Endothelial cell of umbilical vein (primary cell): ENCODE results near the gene LTBP1. TPM values are rescaled to one million over a fixed set of nuclear protein-coding genes. Genes with fewer than 3 reads are reported as not detected.
"Not testable (repeated sequence)": the region's sequence is repeated elsewhere in the genome, so short reads cannot be mapped to it uniquely, and the experiment has no call there.

Experiments used
- BruUV-seq: library from RNA; stranded (reverse); fragments of 400-500 nt; replicated peaks from 2 replicates; lab custom pipeline; 2021; lab: Mats Ljungman, UMichigan
- CTCF ChIA-PET: fragments of 300-600, 350-600 bp; sonication (Branson Sonifier 250); formaldehyde crosslinking; loops from one replicate; lab custom pipeline; 2021; ENCODE audit warnings: antibody characterized with exemption, inconsistent platforms; lab: Charles Lee
- POLR2A ChIA-PET: fragments of 300-600, 350-600 bp; sonication (Branson Sonifier 250); formaldehyde crosslinking; loops from one replicate; lab custom pipeline; 2021; ENCODE audit warnings: antibody characterized with exemption, inconsistent platforms; lab: Charles Lee
- DNase-seq: peaks from one replicate; pipeline ENCODE4 v3.0.0-alpha.2; 2011; ENCODE audit warnings: low read depth, low spot score
- FAIRE-seq: peaks from 2 replicates; lab custom pipeline; 2011; peaks lifted over from hg19 to GRCh38; lab: Jason Lieb, UNC
- H2AFZ ChIP-seq: 2 replicates; pipeline ENCODE4 v1.6.0; 2012; ENCODE audit warnings: low read depth, low read length, control low read depth, inconsistent platforms
- H3K27ac ChIP-seq: 2 replicates; pipeline ENCODE4 v1.5.1; 2011; ENCODE audit warnings: low read depth, mild to moderate bottlenecking, control low read depth, low read length, moderate library complexity; ENCODE audit not compliant: insufficient read depth
- H3K27me3 ChIP-seq, 2 experiments: 2 replicates each; pipeline versions ENCODE4 v1.6.0 to v1.6.1; 2011; ENCODE audit warnings: low read length in 2 of 2, mixed read lengths in 1 of 2; ENCODE audit not compliant: control insufficient read depth in 2 of 2, insufficient read depth in 2 of 2
- H3K36me3 ChIP-seq, 2 experiments: 2 replicates in 1 of 2; 3 replicates in 1 of 2; pipeline ENCODE4 v1.5.1; 2011; ENCODE audit warnings: low read length in 2 of 2, mild to moderate bottlenecking in 1 of 2, moderate library complexity in 1 of 2; ENCODE audit not compliant: control insufficient read depth in 2 of 2, insufficient read depth in 2 of 2; ENCODE audit errors: extremely low read depth in 1 of 2
- H3K4me1 ChIP-seq: 3 replicates; pipeline ENCODE4 v1.5.1; 2011; ENCODE audit warnings: mild to moderate bottlenecking, low read length; ENCODE audit not compliant: control insufficient read depth, insufficient read depth; ENCODE audit errors: extremely low read depth
- H3K4me2 ChIP-seq: 2 replicates; pipeline ENCODE4 v1.6.1; 2011; ENCODE audit warnings: low read length, control low read depth, mixed read lengths; ENCODE audit not compliant: insufficient read depth
- H3K4me3 ChIP-seq, 3 experiments: fragments of 200-600 bp in 1 of 3; sonication (generic), shearing (Covaris generic) in 1 of 3; replicated peaks in 1 of 3; 2 replicates each; pipeline ENCODE4 v1.5.1; 2011 to 2016; ENCODE audit warnings: control low read depth in 3 of 3, low read length in 3 of 3, mild to moderate bottlenecking in 2 of 3, inconsistent platforms in 1 of 3, low read depth in 1 of 3, moderate library complexity in 1 of 3; ENCODE audit not compliant: insufficient read depth in 1 of 3
- H3K79me2 ChIP-seq: 2 replicates; pipeline ENCODE4 v1.6.0; 2012; ENCODE audit warnings: low read length, inconsistent platforms; ENCODE audit not compliant: control insufficient read depth, insufficient read depth
- H3K9ac ChIP-seq: replicated peaks from 2 replicates; pipeline ENCODE3; 2011; ENCODE audit warnings: low read length, control low read depth; ENCODE audit not compliant: insufficient read depth; ENCODE audit errors: extremely low read depth
- H3K9me1 ChIP-seq: replicated peaks from 3 replicates; pipeline ENCODE4 v1.6.0; 2011; ENCODE audit warnings: mild to moderate bottlenecking, low read length; ENCODE audit not compliant: control insufficient read depth, insufficient read depth; ENCODE audit errors: extremely low read depth
- H3K9me3 ChIP-seq: replicated peaks from 2 replicates; pipeline ENCODE4 v1.5.1; 2012; ENCODE audit warnings: low read length, inconsistent platforms; ENCODE audit not compliant: control insufficient read depth, insufficient read depth
- H4K20me1 ChIP-seq: replicated peaks from 2 replicates; pipeline ENCODE3; 2011; ENCODE audit warnings: mild to moderate bottlenecking, low read length; ENCODE audit not compliant: control insufficient read depth, insufficient read depth; ENCODE audit errors: extremely low read depth
- EZH2 ChIP-seq: IDR thresholded peaks from 2 replicates; pipeline ENCODE4 v1.6.1; 2012; ENCODE audit warnings: borderline replicate concordance, low read depth, mild to moderate bottlenecking, moderate library complexity, low read length, inconsistent platforms; ENCODE audit not compliant: severe bottlenecking
- FOS ChIP-seq: IDR thresholded peaks from 2 replicates; pipeline ENCODE4 v1.6.1; 2011; ENCODE audit warnings: mild to moderate bottlenecking, low read length, moderate library complexity, borderline replicate concordance; ENCODE audit not compliant: insufficient read depth
- GATA2 ChIP-seq: IDR thresholded peaks from 2 replicates; pipeline ENCODE4 v1.7.0; 2011; ENCODE audit warnings: low read depth, mild to moderate bottlenecking, moderate library complexity, mixed read lengths, low read length; ENCODE audit not compliant: insufficient read length, insufficient read depth
- POLR2AphosphoS5 ChIP-seq: IDR thresholded peaks from 2 replicates; pipeline ENCODE4 v1.6.1; 2012; ENCODE audit warnings: low read depth, mild to moderate bottlenecking, control low read depth, low read length, moderate library complexity; ENCODE audit not compliant: insufficient read depth
- dilution Hi-C: fragments of 300-500 bp; cut with MboI; formaldehyde crosslinking; loops from one replicate; pipeline ENCODE4 v1.15.0; 2019; ENCODE audit warnings: low sequenced_read_pairs; ENCODE audit not compliant: extremely low pct_ligation_motif_present
- intact Hi-C: fragments of 100-400 bp; cut with micrococcal nuclease; formaldehyde crosslinking; loops from one replicate; pipeline ENCODE4 v1.10.0; 2022
- polyA plus RNA-seq, 4 experiments: library from polyadenylated mRNA; depleted of rRNA in 3 of 4; stranded (reverse) in 3 of 4; unstranded in 1 of 4; fragments of >200 nt; gene quantifications; 2 replicates each; pipeline versions ENCODE4 v1.2.1 to v1.2.3, GENCODE V29; 2011 to 2012; ENCODE audit warnings: missing spikeins in 1 of 4
- total RNA-seq: library from RNA; stranded (reverse); gene quantifications from 2 replicates; pipeline ENCODE4 v1.2.3, GENCODE V29; 2021
- TF ChIP-seq, protein P1 (sequence below), 2 donors: IDR thresholded peaks; 1 replicate in 1 of 2; 2 replicates in 1 of 2; pipeline ENCODE4 v1.5.1; 2011; ENCODE audit warnings: low read length in 2 of 2, mild to moderate bottlenecking in 2 of 2, moderate library complexity in 2 of 2, control low read depth in 1 of 2, inconsistent platforms in 1 of 2, low read depth in 1 of 2; ENCODE audit not compliant: insufficient read depth in 1 of 2; ENCODE audit errors: extremely low read depth in 1 of 2
- TF ChIP-seq, protein P2 (sequence below): IDR thresholded peaks from 2 replicates; pipeline ENCODE4 v1.6.1; 2011; ENCODE audit not compliant: insufficient read depth, insufficient read length

LTBP1 gene
- total and polyA plus RNA-seq, 2 donors (not counting 3 experiments of a cell fraction or from before 2014, with no cell fraction given): 57.4 to 68.2 TPM

DNA sequence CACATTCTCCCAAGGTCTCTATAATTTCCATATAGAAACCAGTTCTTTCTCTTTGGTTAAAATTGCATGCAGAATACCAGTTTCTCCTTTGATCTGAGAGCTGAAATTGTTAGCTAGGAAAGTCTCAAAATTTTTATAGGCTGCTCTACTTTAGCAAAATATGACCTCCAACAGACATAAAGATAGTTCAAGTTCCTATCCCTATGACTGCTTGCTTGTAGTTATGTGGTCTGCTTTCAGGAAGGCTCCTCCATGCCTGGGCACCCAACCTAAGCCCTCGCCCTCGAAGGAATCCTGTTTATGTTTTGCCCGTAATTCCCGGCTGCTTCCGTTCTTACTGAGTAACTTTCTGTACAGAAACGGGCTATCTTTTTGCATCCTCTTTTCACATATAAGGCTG is 28.0 kb upstream of the LTBP1 start:
- dilution Hi-C loops: no loop called here
- ChIA-PET POLR2A (no interaction called here), CTCF (no interaction called here)
- Histone ChIP-seq H2AFZ (no peak overlapping the region), H4K20me1 (no peaks in the 10 kb centered on the region), H3K4me3 (no peak overlapping the region), H3K36me3 (no peaks in the 10 kb centered on the region), H3K9me1 (no peaks in the 10 kb centered on the region), H3K27me3 (peaks cover 0 to 8% of the 10 kb centered on the region in 2 experiments), H3K4me2 (no peak overlapping the region), H3K4me1 (no peaks in the 10 kb centered on the region), H3K79me2 (no peaks in the 10 kb centered on the region), H3K27ac (no peak overlapping the region), H3K9me3 (no peaks in the 10 kb centered on the region), H3K9ac (no peak overlapping the region)
- no peak for FAIRE-seq
- intact Hi-C loops: no loop called here
- no peak for TF ChIP-seq POLR2AphosphoS5
- TF ChIP-seq FOS: no peak
- TF ChIP-seq, protein P1, sequence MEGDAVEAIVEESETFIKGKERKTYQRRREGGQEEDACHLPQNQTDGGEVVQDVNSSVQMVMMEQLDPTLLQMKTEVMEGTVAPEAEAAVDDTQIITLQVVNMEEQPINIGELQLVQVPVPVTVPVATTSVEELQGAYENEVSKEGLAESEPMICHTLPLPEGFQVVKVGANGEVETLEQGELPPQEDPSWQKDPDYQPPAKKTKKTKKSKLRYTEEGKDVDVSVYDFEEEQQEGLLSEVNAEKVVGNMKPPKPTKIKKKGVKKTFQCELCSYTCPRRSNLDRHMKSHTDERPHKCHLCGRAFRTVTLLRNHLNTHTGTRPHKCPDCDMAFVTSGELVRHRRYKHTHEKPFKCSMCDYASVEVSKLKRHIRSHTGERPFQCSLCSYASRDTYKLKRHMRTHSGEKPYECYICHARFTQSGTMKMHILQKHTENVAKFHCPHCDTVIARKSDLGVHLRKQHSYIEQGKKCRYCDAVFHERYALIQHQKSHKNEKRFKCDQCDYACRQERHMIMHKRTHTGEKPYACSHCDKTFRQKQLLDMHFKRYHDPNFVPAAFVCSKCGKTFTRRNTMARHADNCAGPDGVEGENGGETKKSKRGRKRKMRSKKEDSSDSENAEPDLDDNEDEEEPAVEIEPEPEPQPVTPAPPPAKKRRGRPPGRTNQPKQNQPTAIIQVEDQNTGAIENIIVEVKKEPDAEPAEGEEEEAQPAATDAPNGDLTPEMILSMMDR (IDR thresholded peaks at IDR 0.05; ENCODE audit: extremely low read depth in 1 of 2, insufficient read depth in 1 of 2, low read depth in 1 of 2, low read length in 2 of 2): no peak
- TF ChIP-seq, protein P2, sequence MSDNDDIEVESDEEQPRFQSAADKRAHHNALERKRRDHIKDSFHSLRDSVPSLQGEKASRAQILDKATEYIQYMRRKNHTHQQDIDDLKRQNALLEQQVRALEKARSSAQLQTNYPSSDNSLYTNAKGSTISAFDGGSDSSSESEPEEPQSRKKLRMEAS: no peak
- TF ChIP-seq GATA2: no peak
- TF ChIP-seq EZH2: no peak
- no peak for DNase-seq
- no TSS peak for BruUV-seq

DNA sequence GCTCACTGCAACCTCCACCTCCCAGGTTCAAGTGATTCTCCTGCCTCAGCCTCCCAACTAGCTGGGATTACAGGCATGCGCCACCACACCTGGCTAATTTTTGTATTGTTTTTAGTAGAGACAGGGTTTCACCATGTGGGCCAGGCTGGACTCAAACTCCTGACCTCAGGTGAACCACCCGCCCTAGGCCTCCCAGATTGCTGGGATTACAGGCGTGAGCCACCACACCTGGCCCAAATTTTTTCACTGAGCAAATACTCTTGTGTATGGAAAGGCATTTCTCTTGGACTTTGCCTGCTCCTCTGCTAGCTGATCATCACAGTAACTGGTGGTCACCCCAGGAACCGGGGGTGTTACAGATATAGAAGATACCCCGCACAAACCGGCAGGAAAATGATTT is 26.9 kb upstream of the LTBP1 start:
- H3K9ac ChIP-seq, H3K4me1 ChIP-seq, H3K36me3 ChIP-seq, DNase-seq, H3K9me3 ChIP-seq, H3K79me2 ChIP-seq, H3K27ac ChIP-seq, dilution Hi-C loops, FAIRE-seq, H2AFZ ChIP-seq, CTCF ChIA-PET, H3K9me1 ChIP-seq, H4K20me1 ChIP-seq, intact Hi-C loops, POLR2A ChIA-PET, H3K4me2 ChIP-seq, H3K4me3 ChIP-seq, BruUV-seq: not testable (repeated sequence)
- peaks cover 0 to 12% of the 10 kb centered on the region in 2 experiments for H3K27me3 ChIP-seq

DNA sequence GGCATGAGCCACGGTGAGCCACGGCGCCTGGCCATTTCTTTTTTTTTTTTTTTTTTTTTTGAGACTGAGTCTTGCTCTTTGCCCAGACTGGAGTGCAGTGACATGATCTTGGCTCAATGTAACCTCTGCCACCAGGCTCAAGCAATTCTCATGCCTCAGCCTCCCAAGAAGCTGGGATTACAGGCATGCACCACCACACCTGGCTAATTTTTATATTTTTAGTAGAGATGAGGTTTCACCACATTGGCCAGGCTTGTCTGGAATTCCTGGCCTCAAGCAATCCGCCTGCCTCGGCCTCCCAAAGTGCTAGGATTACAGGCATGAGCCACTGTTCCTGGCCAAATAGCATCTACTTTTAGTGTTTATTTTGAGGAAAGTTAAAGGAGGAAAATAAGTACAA is 25.3 kb upstream of the LTBP1 start:
- H4K20me1 ChIP-seq, H3K79me2 ChIP-seq, intact Hi-C loops, H3K4me3 ChIP-seq, DNase-seq, H3K36me3 ChIP-seq, H2AFZ ChIP-seq, FAIRE-seq, CTCF ChIA-PET, dilution Hi-C loops, H3K4me1 ChIP-seq, POLR2A ChIA-PET, BruUV-seq, H3K4me2 ChIP-seq, H3K9ac ChIP-seq, H3K27ac ChIP-seq, H3K9me3 ChIP-seq, H3K9me1 ChIP-seq: not testable (repeated sequence)
- peaks cover 0 to 13% of the 10 kb centered on the region in 2 experiments for H3K27me3 ChIP-seq
